ENCODE measurements around the gene AKAP6. TPM values are rescaled to one million over a fixed set of nuclear protein-coding genes. Genes with fewer than 3 reads are reported as not detected.

The AKAP6 gene
- total RNA-seq, 4 donors from 2014 or later, result 4.1 to 34.4 (median 15.3) TPM

GRCh38 chr14:32827514-32827913 is 498.4 kb downstream of the AKAP6 start:
- H3K36me3 ChIP-seq, result no peaks in the 10 kb centered on the region
- H3K27ac ChIP-seq, result no peak overlapping the region
- H3K27me3 ChIP-seq, result no peaks in the 10 kb centered on the region
- intact Hi-C loops (cut with DNase I; ENCODE audit: low total_unique reads), result no loop called here
- H3K9me3 ChIP-seq, result no peaks in the 10 kb centered on the region
- TF ChIP-seq, protein P1, sequence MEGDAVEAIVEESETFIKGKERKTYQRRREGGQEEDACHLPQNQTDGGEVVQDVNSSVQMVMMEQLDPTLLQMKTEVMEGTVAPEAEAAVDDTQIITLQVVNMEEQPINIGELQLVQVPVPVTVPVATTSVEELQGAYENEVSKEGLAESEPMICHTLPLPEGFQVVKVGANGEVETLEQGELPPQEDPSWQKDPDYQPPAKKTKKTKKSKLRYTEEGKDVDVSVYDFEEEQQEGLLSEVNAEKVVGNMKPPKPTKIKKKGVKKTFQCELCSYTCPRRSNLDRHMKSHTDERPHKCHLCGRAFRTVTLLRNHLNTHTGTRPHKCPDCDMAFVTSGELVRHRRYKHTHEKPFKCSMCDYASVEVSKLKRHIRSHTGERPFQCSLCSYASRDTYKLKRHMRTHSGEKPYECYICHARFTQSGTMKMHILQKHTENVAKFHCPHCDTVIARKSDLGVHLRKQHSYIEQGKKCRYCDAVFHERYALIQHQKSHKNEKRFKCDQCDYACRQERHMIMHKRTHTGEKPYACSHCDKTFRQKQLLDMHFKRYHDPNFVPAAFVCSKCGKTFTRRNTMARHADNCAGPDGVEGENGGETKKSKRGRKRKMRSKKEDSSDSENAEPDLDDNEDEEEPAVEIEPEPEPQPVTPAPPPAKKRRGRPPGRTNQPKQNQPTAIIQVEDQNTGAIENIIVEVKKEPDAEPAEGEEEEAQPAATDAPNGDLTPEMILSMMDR (IDR thresholded peaks at IDR 0.05), result no peak
- TF ChIP-seq POLR2A (IDR thresholded peaks at IDR 0.05), result no peak
- no peak overlapping the region for H3K4me3 ChIP-seq
- H3K4me1 ChIP-seq, result no peaks in the 10 kb centered on the region
- no peak for DNase-seq

DNA sequence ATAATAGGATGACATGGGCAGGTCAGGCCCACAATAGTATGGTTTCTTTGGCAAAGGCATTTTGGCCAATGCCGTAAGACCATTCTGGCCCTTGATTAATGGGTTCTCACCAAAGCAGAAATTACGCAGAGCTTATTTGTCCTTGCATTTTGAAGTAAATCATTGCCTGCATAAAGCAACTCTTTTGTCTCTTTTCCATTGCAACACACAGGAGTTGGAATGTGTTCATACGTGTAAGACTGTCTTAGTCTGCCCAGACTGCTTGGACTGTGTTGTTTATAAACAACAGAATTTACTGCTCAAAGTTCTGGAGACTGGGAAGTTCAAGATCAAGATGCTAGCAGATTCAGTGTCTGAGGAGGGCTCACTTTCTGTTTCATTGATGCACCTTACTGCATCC is 506.8 kb downstream of the AKAP6 start:
- H3K36me3 ChIP-seq, result no peaks in the 10 kb centered on the region
- H3K9me3 ChIP-seq, result no peaks in the 10 kb centered on the region
- TF ChIP-seq POLR2A (IDR thresholded peaks at IDR 0.05), result no peak
- TF ChIP-seq, protein P1 (IDR thresholded peaks at IDR 0.05), result no peak
- no peaks in the 10 kb centered on the region for H3K27me3 ChIP-seq
- no peak for DNase-seq
- intact Hi-C loops (cut with DNase I; ENCODE audit: low total_unique reads), result no loop called here
- no peak overlapping the region for H3K4me3 ChIP-seq
- no peaks in the 10 kb centered on the region for H3K4me1 ChIP-seq
- no peak overlapping the region for H3K27ac ChIP-seq

GRCh38 chr14:32841698-32842097 is 512.6 kb downstream of the AKAP6 start:
- no peaks in the 10 kb centered on the region for H3K4me1 ChIP-seq
- intact Hi-C loops (cut with DNase I; ENCODE audit: low total_unique reads), result no loop called here
- H3K27me3 ChIP-seq, result no peaks in the 10 kb centered on the region

GRCh38 chr14:32846821-32847365 is 517.8 kb downstream of the AKAP6 start:
- no peaks in the 10 kb centered on the region for H3K9me3 ChIP-seq
- no peaks in the 10 kb centered on the region for H3K36me3 ChIP-seq
- intact Hi-C loops (cut with DNase I; ENCODE audit: low total_unique reads), result no loop called here
- no peak overlapping the region for H3K27ac ChIP-seq
- no peak overlapping the region for H3K4me3 ChIP-seq
- no peak for TF ChIP-seq POLR2A (IDR thresholded peaks at IDR 0.05)
- TF ChIP-seq, protein P1 (IDR thresholded peaks at IDR 0.05), result no peak
- H3K4me1 ChIP-seq, result no peaks in the 10 kb centered on the region
- DNase-seq, result no peak
- no peaks in the 10 kb centered on the region for H3K27me3 ChIP-seq

More at GRCh38 chr14:32841698-32842097, 512.6 kb downstream of the AKAP6 start:
- Histone ChIP-seq H3K27ac (no peak overlapping the region), H3K4me3 (no peak overlapping the region), H3K36me3 (no peaks in the 10 kb centered on the region), H3K9me3 (no peaks in the 10 kb centered on the region)
- no peak for DNase-seq
- TF ChIP-seq, protein P1 (IDR thresholded peaks at IDR 0.05), result no peak
- TF ChIP-seq POLR2A (IDR thresholded peaks at IDR 0.05), result no peak

GRCh38 chr14:32847867-32848266 is 518.8 kb downstream of the AKAP6 start:
- H3K4me1 ChIP-seq, result no peaks in the 10 kb centered on the region
- intact Hi-C loops (cut with DNase I; ENCODE audit: low total_unique reads), result no loop called here
- no peak for TF ChIP-seq POLR2A (IDR thresholded peaks at IDR 0.05)
- TF ChIP-seq, protein P1 (IDR thresholded peaks at IDR 0.05), result no peak
- DNase-seq, result no peak
- no peaks in the 10 kb centered on the region for H3K27me3 ChIP-seq
- no peaks in the 10 kb centered on the region for H3K9me3 ChIP-seq
- no peak overlapping the region for H3K4me3 ChIP-seq
- H3K27ac ChIP-seq, result no peak overlapping the region
- H3K36me3 ChIP-seq, result no peaks in the 10 kb centered on the region
